ENCODE results near the gene FNTB. TPM values are rescaled to one million over a fixed set of nuclear protein-coding genes. Genes with fewer than 3 reads are reported as not detected.

Gene FNTB
- total and polyA plus RNA-seq, 2 of the 8 experiments (the other 6 are each of a cell fraction or from before 2014, with no cell fraction given) = 16.0 to 20.7 TPM

- Histone ChIP-seq H3K27me3 (replicated peaks in 1 of 4; ENCODE audit: control insufficient read depth in 3 of 4, extremely low read depth in 1 of 4, insufficient read depth in 3 of 4, low read length in 3 of 4) (no peaks in the 10 kb centered on the region), H4K20me1 (replicated peaks in 1 of 2; ENCODE audit: control insufficient read depth in 1 of 2, insufficient read depth in 2 of 2, low read length in 2 of 2) (no peaks in the 10 kb centered on the region), H3K9ac (replicated peaks in 1 of 4; ENCODE audit: extremely low read depth in 1 of 4, low read depth in 3 of 4, low read length in 3 of 4) (no peak overlapping the region), H2AFZ (ENCODE audit: low read length) (no peak overlapping the region), H3K4me2 (ENCODE audit: insufficient read depth in 1 of 2, low read depth in 2 of 2, low read length in 2 of 2) (no peak overlapping the region), H3K79me2 (ENCODE audit: control insufficient read depth in 1 of 2, insufficient read depth in 2 of 2, low read length in 2 of 2) (no peaks in the 10 kb centered on the region), H2BK12ac (ENCODE audit: low read depth, low read length) (no peak overlapping the region), H2BK20ac (ENCODE audit: low read length) (no peak overlapping the region), H4K91ac (replicated peaks; ENCODE audit: insufficient read length, low read length) (no peak overlapping the region), H3K4ac (replicated peaks; ENCODE audit: insufficient read length, low read depth, low read length) (no peak overlapping the region), H2BK120ac (replicated peaks; ENCODE audit: low read depth, low read length) (no peak overlapping the region), H3K27ac (ENCODE audit: low read depth, low read length) (no peak overlapping the region), H3K9me3 (ENCODE audit: insufficient read depth in 2 of 2, low read depth in 1 of 2, low read length in 1 of 2) (no peaks in the 10 kb centered on the region), H3K36me3 (ENCODE audit: control insufficient read depth in 2 of 4, insufficient read depth in 4 of 4, low read length in 3 of 4) (peaks cover 0 to 16% (median 3%) of the 10 kb centered on the region in 4 experiments; a peak in 4 of 8 replicates), H2AK5ac (ENCODE audit: low read depth, low read length) (no peak overlapping the region), H3K4me3 (ENCODE audit: extremely low read depth in 1 of 4, insufficient read depth in 2 of 4, low read depth in 3 of 4, low read length in 4 of 4) (no peak overlapping the region), H2BK5ac (ENCODE audit: low read depth, low read length) (0 out of 2 replicates have a peak overlapping the region, but pooled peaks have one; percentile 3), H4K5ac (ENCODE audit: insufficient read length, low read depth, low read length) (no peak overlapping the region), H4K8ac (ENCODE audit: extremely low read depth, insufficient read depth, low read length) (no peak overlapping the region), H3K79me1 (ENCODE audit: low read depth, low read length) (no peaks in the 10 kb centered on the region; the same call in 1 of the 2 replicates), H3K14ac (ENCODE audit: insufficient read length) (no peak overlapping the region), H3K4me1 (replicated peaks in 1 of 4; ENCODE audit: control insufficient read depth in 3 of 4, insufficient read depth in 4 of 4, low read length in 3 of 4) (peaks cover 0 to 8% (median 2%) of the 10 kb centered on the region in 4 experiments; a peak in 4 of 7 replicates), H3K23me2 (ENCODE audit: low read depth, low read length) (no peaks in the 10 kb centered on the region), H3K23ac (ENCODE audit: insufficient read length) (no peak overlapping the region), H3K56ac (replicated peaks; ENCODE audit: insufficient read length, low read depth, low read length) (no peak overlapping the region), H2BK15ac (ENCODE audit: low read length) (no peak overlapping the region), H3K18ac (ENCODE audit: extremely low read depth, low read length) (no peak overlapping the region)
- CTCF ChIA-PET (ENCODE audit: partially characterized antibody) = interaction anchor here (0.8 to 1.9 kb wide), 4 partner anchors 10 to 76 kb away, joined by 3 to 7 read pairs (median 4); partner anchors contain the start of gene CHURC1
- POLR2A ChIA-PET (ENCODE audit: partially characterized antibody) = interaction anchor here (0.6 to 2.2 kb wide), 4 partner anchors 8 to 76 kb away, joined by 3 to 6 read pairs (median 5); partner anchors contain the start of gene CHURC1
- TF ChIP-seq NANOG (IDR thresholded peaks at IDR 0.05; ENCODE audit: insufficient read depth, low read depth, low read length, poor library complexity, severe bottlenecking) (no peak), SIX5 (IDR thresholded peaks at IDR 0.05; ENCODE audit: low read depth, low read length) (no peak), NRF1 (IDR thresholded peaks at IDR 0.05; ENCODE audit: low read depth, low read length) (no peak), EGR1 (IDR thresholded peaks at IDR 0.05; ENCODE audit: borderline replicate concordance, low read depth, low read length) (no peak), POU5F1 (IDR thresholded peaks at IDR 0.05; ENCODE audit: low read depth, low read length) (no peak)
- FAIRE-seq = no peak
- DNase-seq (ENCODE audit: low read depth in 1 of 2, low spot score in 2 of 2) = no peak
- WGBS, 2 experiments (ENCODE audit: extremely low coverage in 1 of 2, insufficient coverage in 1 of 2, insufficient read length in 1 of 2, insufficient replicate concordance in 2 of 2, low coverage in 1 of 2, low lambda C conversion rate in 2 of 2, missing lambda C conversion rate in 1 of 2) = 89% methylated on average over 6 of the region's 6 CpGs; no CpG with 5 or more reads in 1 of the 2 experiments
Measured at GRCh38 chr14:64943556-64943955, 43.1 kb upstream of the FNTB start.
